WERI-Rb-1 (cell line): ENCODE data around the gene MBP.

Experiments used
- DNase-seq: peaks from one replicate; pipeline ENCODE4 v3.0.0-alpha.2; 2020
- H3K27ac ChIP-seq: fragments of 250-450 bp; sonication (Bioruptor Pico); 2 replicates; pipeline ENCODE4 v1.5.1; 2020; ENCODE audit warnings: mild to moderate bottlenecking, moderate library complexity
- H3K27me3 ChIP-seq: fragments of 250-450 bp; sonication (Bioruptor Pico); 2 replicates; pipeline ENCODE4 v1.5.1; 2021; ENCODE audit warnings: mild to moderate bottlenecking, low read depth, moderate library complexity; ENCODE audit not compliant: insufficient read depth, severe bottlenecking
- H3K36me3 ChIP-seq: fragments of 250-450 bp; sonication (Bioruptor Pico); 2 replicates; pipeline ENCODE4 v1.5.1; 2020; ENCODE audit warnings: mild to moderate bottlenecking, moderate library complexity
- H3K4me3 ChIP-seq: 2 replicates; pipeline ENCODE4 v1.5.1; 2011; ENCODE audit warnings: low read depth, mild to moderate bottlenecking, control low read depth, low read length
- H3K9me3 ChIP-seq: fragments of 250-450 bp; sonication (Bioruptor Pico); 2 replicates; pipeline ENCODE4 v1.5.1; 2021; ENCODE audit warnings: mild to moderate bottlenecking, moderate library complexity; ENCODE audit not compliant: severe bottlenecking
- CTCF ChIP-seq: IDR thresholded peaks from 2 replicates; pipeline ENCODE4 v1.5.1; 2011; ENCODE audit warnings: low read depth, mild to moderate bottlenecking, control low read depth, inconsistent platforms, low read length

Gene MBP

GRCh38 chr18:77111951-77112746 is 20.4 kb downstream of the MBP start:
- no peaks in the 10 kb centered on the region for H3K9me3 ChIP-seq
- no peak overlapping the region for H3K27ac ChIP-seq
- no peak for TF ChIP-seq CTCF

GRCh38 chr18:77111449-77111848 is 21.1 kb downstream of the MBP start:
- DNase-seq, result no peak

More at GRCh38 chr18:77111951-77112746, 20.4 kb downstream of the MBP start:
- H3K36me3 ChIP-seq, result no peaks in the 10 kb centered on the region
- no peak for DNase-seq
- H3K27me3 ChIP-seq, result no peaks in the 10 kb centered on the region
- H3K4me3 ChIP-seq, result no peak overlapping the region

GRCh38 chr18:77110936-77111335 is 21.6 kb downstream of the MBP start:
- Histone ChIP-seq H3K4me3 (no peak overlapping the region), H3K9me3 (no peaks in the 10 kb centered on the region), H3K27me3 (no peaks in the 10 kb centered on the region), H3K36me3 (no peaks in the 10 kb centered on the region), H3K27ac (no peak overlapping the region)
- no peak for TF ChIP-seq CTCF
- DNase-seq, result no peak

More at GRCh38 chr18:77111449-77111848, 21.1 kb downstream of the MBP start:
- Histone ChIP-seq H3K27ac (no peak overlapping the region), H3K4me3 (no peak overlapping the region), H3K9me3 (no peaks in the 10 kb centered on the region), H3K27me3 (no peaks in the 10 kb centered on the region), H3K36me3 (no peaks in the 10 kb centered on the region)
- no peak for TF ChIP-seq CTCF

GRCh38 chr18:77110400-77110799 is 22.2 kb downstream of the MBP start:
- Histone ChIP-seq H3K9me3 (no peaks in the 10 kb centered on the region), H3K27me3 (no peaks in the 10 kb centered on the region), H3K27ac (no peak overlapping the region), H3K4me3 (no peak overlapping the region), H3K36me3 (no peaks in the 10 kb centered on the region)
- DNase-seq, result no peak
- no peak for TF ChIP-seq CTCF

- no peaks in the 10 kb centered on the region for H3K27me3 ChIP-seq
- no peaks in the 10 kb centered on the region for H3K9me3 ChIP-seq
- H3K4me3 ChIP-seq, result no peak overlapping the region
- no peak overlapping the region for H3K27ac ChIP-seq
- DNase-seq, result no peak
- H3K36me3 ChIP-seq, result no peaks in the 10 kb centered on the region
- TF ChIP-seq CTCF, result no peak
These were observed 22.9 kb downstream of the MBP start for GRCh38 chr18:77109648-77110019.
